ENCODE measurements around the gene PARP14.
"Not testable (repeated sequence)": the region's sequence is repeated elsewhere in the genome, so short reads cannot be mapped to it uniquely, and the experiment has no call there.

PARP14 gene

GRCh38 chr3:122677216-122677615, 3.4 kb upstream of the PARP14 start:
- DNase-seq (ENCODE audit: low spot score): no peak

- no peak for DNase-seq (ENCODE audit: low spot score)
Measured at GRCh38 chr3:122678506-122678905, 2.1 kb upstream of the PARP14 start.

- peak; percentile 89 for DNase-seq (ENCODE audit: low spot score)
Measured at GRCh38 chr3:122679085-122679881, 1.4 kb upstream of the PARP14 start.

GRCh38 chr3:122679882-122680474, 661 bp upstream of the PARP14 start:
- no peak for DNase-seq (ENCODE audit: low spot score)

- DNase-seq (ENCODE audit: low spot score): no peak
Measured at GRCh38 chr3:122681284-122681973, 790 bp downstream of the PARP14 start.

GRCh38 chr3:122681974-122682409, 1.4 kb downstream of the PARP14 start:
- no peak for DNase-seq (ENCODE audit: low spot score)

GRCh38 chr3:122682778-122683411, 2.3 kb downstream of the PARP14 start:
- DNase-seq (ENCODE audit: low spot score): not testable (repeated sequence)

- DNase-seq (ENCODE audit: low spot score): no peak
Measured at GRCh38 chr3:122687298-122687697, 6.7 kb downstream of the PARP14 start.

- DNase-seq (ENCODE audit: low spot score): no peak
Measured at GRCh38 chr3:122688996-122689395, 8.4 kb downstream of the PARP14 start.

- DNase-seq (ENCODE audit: low spot score): no peak
Measured at GRCh38 chr3:122689587-122689986, 8.9 kb downstream of the PARP14 start.

GRCh38 chr3:122690096-122690495, 9.5 kb downstream of the PARP14 start:
- DNase-seq (ENCODE audit: low spot score): no peak

GRCh38 chr3:122691195-122691594, 10.6 kb downstream of the PARP14 start:
- DNase-seq (ENCODE audit: low spot score): no peak

GRCh38 chr3:122692674-122693073, 12.0 kb downstream of the PARP14 start:
- DNase-seq (ENCODE audit: low spot score): no peak

GRCh38 chr3:122694966-122695365, 14.3 kb downstream of the PARP14 start:
- DNase-seq (ENCODE audit: low spot score): no peak

GRCh38 chr3:122695927-122696561, 15.4 kb downstream of the PARP14 start:
- no peak for DNase-seq (ENCODE audit: low spot score)

- DNase-seq (ENCODE audit: low spot score): no peak
Measured at GRCh38 chr3:122697952-122698620, 17.4 kb downstream of the PARP14 start.

GRCh38 chr3:122700193-122700592, 19.6 kb downstream of the PARP14 start:
- DNase-seq (ENCODE audit: low spot score): peak; percentile 60

- no peak for DNase-seq (ENCODE audit: low spot score)
Measured at GRCh38 chr3:122705379-122705778, 24.7 kb downstream of the PARP14 start.

- DNase-seq (ENCODE audit: low spot score): not testable (repeated sequence)
Measured at GRCh38 chr3:122710616-122711251, 30.1 kb downstream of the PARP14 start.

GRCh38 chr3:122714273-122714672, 33.6 kb downstream of the PARP14 start:
- no peak for DNase-seq (ENCODE audit: low spot score)

GRCh38 chr3:122716667-122717066, 36.0 kb downstream of the PARP14 start:
- DNase-seq (ENCODE audit: low spot score): no peak
